HG03280 (cell line): ENCODE measurements around the gene DMTF1.

Source experiments
- ATAC-seq: cut with Tn5 transposase; IDR thresholded peaks from one replicate; pipeline ENCODE4 v1.9.1; 2021; ENCODE audit warnings: mild to moderate bottlenecking, moderate library complexity; ENCODE audit not compliant: unreplicated experiment

Gene DMTF1

DNA sequence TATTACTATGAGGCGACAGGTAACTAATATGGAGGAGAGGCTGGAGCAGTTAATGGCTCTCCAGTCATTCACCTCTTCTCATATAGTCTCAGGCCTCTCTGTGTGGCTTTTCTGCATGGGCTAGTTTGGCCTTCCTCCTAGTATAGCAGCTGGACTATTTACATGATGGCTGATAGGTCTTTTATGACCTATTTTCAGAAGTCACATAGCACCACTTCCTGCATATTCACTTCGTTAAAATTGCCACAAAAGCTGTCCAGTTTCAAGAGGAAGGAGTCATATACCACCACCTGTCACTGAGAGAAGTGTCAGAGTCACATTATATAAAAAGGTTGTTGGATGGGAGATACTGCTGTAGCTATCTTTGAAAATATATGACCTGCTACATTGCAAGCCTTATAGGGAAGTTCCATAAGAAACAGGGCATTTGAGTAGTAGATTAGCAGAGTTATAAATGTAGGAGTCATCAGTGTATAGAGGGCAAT is 8.0 kb upstream of the DMTF1 start:
- ATAC-seq, result peak; percentile 94

DNA sequence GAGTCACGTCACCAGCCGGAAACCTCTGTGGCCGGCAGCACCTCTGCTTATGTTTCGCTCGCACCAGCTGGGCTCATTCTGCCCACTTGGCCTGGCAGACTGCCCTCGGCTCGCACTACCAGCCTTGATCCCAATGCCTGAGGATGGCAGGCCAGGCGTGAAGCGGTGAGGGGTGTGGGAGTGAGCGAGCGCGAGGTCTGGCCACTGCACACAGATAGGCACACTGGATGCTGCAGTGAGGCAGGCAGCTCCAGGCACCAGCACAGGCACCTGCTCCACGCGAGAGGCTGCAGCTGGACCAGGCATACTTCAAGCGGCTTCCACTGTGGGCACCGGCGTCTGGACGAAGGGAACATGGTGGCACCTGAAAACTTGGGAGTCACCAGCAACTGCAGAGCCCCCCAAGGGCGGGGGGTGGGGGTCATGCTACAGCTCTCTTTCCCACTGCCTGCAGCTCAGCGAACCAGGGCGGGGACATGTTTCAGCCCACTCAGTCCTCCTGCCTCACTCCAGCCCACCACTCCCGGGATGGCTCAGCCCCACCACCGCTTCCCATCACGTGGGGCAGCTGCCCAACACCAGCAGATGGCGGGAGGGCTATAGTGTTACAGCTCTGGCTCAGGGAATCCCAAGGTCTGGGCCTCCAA is 5.4 kb upstream of the DMTF1 start:
- no peak for ATAC-seq

DNA sequence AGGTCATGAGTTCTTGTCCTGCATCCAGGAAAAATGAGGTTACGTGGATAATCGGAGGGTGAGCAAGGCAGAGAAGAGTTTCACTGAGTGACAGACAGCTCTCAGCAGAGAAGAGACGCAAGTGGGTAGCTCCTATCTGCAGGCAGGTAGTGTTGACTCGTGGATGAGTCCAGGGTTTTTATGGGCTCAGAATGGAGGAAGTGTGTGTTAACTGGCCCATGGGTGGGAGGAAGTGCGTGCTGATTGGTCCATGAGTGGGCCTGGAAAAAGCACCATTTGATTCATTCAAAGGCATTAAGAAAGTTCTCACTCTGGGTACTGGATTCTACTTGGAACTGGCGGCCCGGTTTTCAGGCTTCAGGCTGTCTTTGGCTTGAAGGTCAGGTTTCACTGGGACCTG is 4.8 kb upstream of the DMTF1 start:
- no peak for ATAC-seq

DNA sequence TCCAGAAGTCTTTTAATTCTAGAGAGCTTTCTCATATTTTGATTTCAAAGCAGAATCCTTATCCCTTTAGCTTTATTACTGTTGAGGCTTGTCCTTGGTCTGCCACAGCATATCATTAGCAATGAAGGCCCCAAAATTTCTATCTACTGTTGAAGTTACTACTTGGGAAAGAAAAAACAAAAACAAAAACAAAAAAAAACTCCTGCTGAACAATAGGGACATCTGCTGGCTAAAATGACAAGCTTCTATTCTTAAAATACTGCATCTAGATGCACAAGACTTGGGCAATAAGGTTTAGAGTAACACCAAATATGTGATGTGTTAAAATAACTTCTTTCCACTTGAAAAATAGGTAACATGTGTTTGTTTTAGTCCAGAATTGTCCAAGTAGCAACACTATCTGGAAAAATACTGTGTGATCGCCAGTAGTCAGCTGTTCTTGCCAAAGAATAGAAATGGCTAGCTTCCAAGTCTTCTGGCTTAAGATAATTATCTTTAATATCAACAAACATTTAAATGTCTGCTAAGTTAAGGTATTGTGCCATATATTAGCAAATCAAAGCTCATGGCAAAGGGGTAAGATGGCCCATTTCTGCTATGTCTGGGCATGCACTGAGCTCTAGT is 3.8 kb upstream of the DMTF1 start:
- ATAC-seq, result no peak

DNA sequence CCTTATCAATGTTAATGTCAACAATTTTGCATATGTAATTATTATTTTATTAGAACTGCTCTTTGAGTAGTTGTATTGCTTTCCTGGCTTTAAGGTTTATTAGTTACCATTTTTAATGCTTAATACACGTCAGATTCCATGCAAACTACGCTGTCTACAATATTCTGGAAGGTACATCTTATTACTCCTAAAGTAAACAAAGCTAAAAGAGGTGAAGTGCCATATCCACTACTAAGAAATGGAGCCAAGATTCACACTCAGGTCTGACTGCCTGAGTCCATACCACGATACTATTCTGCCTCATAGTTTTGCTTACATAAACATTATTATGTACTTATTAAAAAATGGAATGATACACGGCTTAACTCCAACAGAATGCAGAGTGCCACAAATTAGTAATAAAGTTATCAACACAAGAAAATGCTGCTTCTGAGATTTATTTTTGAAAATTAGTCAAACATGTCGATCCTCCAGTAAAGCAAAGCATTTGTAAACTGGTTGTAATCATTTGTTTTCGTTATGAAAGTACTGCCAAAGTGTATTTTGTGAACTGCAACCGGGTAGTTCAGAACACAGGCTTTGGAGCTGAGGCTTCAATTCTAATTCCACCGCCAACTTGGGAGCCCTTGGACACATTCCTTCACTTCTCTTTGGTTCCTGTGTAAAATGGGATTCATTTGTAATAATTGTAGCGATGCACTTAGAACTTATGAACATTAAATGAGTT is 1.1 kb upstream of the DMTF1 start:
- ATAC-seq, result no peak

DNA sequence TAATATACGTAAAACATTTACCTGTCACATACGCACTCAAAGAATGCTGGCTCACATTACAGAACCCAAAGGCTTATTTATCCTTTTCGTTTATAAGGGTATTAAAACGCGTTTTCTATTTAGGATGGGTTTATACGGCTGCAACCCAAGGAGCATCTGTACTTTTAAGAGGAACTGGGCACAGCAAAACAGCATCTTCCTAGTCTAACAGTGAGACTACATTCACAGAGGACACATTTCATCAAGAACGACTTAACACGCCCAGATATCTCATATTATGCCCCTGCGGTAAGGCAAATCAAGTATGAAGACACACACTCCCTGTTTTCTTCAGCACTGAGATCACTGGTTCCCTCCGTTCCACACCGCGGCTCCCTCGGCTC is 533 bp upstream of the DMTF1 start:
- peak; percentile 6 for ATAC-seq

DNA sequence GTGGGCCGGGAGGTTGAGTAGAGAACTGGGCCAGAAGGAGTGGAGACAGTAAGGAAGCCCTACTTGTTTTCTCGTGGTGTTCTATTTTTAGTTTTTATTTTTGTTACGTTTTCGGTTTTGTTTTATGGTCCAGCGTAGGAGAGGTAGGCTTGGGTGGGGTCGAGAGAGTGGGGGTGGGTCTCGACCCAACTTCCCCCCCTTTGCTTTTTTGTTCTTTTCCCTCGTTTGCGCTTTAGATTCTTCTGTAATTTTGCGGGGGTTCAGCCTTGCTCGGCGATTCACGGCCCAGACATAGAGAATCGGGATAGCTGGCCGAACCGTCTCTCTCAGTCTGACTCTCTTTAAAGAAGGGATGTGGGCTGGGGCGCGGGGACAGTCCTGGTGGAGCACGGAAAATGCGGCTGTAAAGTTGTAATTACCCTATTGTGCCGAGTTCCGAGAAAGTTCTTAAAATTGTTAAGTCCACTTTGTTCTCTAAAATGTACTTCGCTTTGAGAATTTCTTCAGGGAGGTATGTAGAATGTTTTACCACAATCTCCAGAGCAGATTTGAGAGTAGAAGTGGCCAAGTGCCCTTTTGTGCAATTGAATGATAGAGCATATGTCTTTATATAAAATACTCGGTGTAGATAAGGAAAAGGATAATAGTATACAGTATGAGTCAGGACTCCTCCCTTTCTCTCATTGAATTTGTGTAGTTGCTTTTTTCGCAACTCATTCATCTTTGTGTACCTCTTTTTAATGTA is 816 bp downstream of the DMTF1 start:
- ATAC-seq, result peak; percentile 8

DNA sequence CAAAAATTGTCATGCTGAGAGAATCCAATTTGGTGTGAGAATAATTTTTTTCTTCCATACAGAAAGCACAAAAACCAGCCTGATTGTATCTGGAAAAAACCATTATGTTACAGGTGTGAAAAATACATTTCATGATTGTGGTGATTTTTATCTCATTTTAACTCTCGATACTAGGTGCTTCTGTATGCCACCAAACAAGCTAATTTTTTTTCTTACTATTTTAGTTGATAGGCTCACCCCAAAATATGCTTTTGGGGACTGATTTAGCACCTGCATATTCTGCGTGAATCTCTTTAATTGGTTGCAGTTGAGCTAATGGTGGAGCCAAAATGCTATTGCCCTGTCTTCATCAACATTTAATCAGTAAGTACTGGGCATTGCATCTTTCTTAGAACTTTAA is 1.9 kb downstream of the DMTF1 start:
- ATAC-seq, result no peak

DNA sequence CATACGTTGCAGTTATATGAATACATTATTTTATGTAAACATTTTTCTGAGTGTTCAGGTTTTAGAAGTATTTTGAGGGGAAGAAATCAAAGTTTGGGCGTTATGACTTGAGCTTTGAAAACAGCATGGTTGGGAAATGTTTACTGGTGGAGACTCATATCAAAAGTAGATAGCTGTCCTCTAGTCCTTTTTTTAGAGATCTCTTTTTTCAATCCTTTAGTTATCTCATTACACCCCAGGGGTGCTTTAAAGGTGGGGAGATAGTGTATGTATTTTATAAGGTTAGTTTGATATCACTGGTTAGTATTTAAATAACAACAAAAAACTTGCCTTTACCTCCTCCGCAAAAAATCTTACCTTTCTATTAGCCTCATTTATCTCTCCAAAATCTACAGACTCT is 2.3 kb downstream of the DMTF1 start:
- no peak for ATAC-seq

DNA sequence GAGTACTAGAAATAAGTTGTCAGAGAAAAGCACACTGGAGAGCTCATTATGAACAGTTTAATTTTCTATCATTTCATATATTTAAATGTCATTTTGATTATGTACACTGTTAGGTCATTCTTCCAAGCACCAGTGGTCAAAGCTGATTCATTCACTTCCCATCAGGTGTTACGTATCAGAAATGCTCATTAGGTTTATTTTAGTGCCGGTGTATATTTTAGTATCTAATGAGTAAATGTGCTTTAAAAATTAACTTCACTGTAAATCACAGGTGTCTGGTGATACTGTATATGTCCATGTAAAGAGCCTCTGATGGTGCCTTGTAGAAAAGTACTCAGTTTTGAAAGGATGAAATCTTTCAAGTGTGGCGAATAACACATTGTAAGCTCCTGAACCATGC is 3.5 kb downstream of the DMTF1 start:
- ATAC-seq, result no peak

DNA sequence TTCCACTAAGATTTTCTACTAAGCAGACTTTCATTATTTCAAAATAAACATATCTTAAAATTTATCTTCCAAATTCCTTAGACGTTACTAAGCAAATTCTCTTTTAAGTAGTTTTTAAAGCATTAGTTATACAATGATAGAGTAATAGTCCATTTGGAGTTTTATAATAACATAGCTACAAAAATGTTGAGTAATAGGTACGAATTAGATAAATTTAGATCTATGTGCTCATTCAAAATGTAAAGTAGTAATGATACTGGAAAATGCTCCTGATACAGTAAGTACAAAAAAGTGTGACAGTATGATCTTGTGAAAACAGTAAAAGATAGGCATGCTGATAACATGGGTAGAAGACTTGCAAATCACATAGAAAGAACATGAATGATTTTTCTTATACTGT is 4.5 kb downstream of the DMTF1 start:
- ATAC-seq, result no peak

DNA sequence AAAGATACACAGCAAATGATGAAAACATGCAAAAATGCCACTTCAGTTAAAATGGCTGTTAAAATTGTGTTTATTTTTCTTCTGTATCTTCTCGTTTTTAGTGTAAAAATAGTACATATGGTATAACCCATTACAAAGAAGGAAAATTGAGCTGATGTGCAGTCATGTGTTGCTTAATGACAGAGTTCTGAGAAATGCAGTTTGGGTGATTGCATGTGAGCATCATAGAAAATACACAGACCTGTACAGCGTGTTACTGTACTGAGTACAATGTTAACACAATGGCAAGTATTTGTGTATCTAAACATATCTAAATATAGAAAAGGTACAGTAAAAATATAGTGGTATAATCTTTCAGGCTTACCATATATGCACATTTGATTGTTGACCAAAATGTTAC is 7.3 kb downstream of the DMTF1 start:
- ATAC-seq, result no peak

DNA sequence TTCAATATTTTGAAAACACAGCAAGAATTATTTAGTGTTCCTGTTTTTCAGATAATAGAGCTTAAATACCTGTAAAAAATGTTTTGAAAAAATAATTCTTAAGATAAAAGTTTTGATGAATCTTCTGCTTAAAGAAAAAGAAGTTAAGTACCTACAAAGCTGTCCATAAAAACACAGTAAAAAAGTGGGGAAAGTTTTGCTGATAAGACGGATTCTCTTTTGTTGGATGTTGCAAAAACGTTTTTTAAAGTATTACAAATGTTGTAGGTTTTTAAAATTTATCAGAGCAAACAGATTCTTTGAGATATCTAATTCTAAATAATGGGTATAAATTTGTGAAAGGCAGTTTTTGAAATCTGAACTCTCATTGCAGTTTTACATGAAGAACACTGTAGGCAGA is 12.2 kb downstream of the DMTF1 start:
- ATAC-seq, result no peak

DNA sequence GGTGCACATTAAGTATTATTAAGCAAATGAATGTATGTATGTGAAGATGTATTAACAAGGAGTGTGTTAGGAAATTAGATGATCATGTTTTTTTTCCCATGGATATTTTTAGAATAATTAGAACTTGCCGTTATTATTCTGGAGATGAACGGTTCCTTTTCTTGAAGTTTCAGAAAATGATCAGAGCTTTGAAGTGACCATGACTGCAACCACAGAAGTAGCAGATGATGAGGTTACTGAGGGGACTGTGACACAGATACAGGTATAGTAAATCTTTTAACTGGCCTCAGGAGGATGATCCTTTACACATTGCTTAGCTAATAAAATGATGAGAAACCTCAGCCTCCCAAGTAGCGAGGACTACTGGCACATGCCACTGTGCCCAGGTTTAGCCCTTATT is 18.6 kb downstream of the DMTF1 start:
- no peak for ATAC-seq

DNA sequence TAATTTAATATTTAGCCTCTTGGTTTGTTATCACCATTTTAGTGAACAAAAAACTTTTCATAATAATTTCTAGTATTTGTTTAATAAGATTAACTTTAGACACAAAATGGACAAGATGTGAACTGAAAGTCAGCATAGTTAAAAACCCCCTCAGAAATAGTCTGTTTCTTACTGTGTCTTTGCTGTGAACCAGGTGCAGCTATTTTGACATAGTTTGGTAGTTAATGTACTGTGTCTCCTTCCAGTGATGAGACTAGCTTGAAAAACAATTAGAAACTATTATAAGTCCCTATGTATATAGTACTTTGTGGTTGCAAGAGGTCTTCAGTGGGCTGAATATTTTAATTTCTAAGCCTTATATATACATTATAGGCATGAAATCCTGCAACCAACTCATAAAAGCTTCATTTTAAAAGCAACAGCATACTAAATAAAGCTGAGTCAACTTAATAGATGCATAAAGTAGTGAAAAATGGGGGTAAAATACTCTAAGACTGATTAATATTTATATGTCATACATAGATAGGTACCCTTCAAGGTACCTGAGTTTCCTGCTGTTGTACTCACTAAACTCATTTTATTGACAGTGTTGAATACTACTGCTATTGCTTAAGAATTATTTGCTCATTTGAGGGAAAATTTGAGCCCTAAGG is 19.2 kb downstream of the DMTF1 start:
- ATAC-seq, result no peak

DNA sequence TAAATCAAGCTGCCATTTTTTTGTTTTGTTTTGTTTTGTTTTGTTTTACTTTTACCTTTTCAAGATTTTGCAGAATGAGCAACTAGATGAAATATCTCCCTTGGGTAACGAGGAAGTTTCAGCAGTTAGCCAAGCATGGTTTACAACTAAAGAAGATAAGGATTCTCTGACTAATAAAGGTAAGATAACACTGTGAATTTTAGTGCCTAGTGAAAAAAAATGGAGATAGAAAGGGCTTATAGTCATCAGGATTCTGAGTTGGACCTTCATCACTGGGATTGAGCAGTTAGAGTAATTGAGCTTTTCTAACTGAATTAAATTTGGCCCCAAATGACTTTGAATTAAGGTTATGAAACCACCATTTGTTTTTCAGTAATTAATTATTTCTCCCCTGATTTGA is 21.2 kb downstream of the DMTF1 start:
- ATAC-seq, result no peak

DNA sequence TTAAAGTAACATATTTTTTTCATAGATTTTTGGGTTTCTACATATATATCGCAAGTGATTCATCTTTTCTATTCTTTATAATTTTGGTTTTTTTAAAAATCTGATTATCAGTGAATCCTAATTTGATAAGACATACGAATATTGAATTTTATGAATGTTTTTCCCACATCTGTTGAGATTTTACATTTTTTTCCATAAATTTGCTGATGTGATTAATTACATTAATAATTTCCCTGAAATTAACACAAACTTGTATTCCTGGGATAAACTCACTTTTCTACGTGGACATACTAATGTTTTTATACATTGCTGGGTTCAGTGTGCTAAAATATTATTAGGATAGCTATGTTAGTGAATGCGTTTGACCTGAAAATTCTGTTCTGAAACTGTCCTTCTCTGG is 26.1 kb downstream of the DMTF1 start:
- no peak for ATAC-seq

DNA sequence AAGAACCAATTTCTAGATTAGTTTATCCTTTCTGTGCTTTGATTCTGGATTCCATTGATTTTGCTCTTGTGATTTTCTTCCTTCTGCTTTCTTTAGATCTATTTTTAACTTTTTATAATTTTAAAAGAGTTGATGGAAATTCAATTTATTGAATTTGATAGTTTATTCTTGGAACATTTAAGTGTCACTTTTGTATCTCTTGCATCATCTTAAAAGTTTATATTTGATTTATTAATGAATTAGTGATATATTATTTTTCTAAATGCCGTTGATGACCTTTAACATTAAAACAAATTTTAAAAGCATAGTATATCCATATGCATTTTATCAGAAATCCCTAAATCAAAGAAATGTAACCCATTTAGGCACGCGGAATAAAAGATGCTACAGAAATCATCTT is 26.9 kb downstream of the DMTF1 start:
- no peak for ATAC-seq

DNA sequence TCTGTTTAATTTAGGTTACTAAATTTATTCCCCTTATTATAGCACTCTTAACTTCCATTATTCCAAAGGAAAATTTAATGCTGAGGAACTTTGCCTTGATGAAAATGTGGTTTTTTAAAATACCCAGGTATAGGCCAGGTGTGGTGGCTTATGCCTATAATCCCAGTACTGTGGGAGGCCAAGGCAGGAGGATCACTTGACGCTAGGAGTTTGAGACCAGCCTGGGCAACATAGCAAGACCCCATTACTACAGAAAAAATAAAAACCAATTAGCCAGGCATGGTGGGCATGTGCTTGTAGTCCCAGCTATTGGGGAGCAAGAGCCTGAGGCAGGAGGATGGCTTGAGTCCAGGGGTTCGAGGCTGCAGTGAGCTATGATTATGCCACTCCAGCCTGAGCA is 34.9 kb downstream of the DMTF1 start:
- ATAC-seq, result no peak

DNA sequence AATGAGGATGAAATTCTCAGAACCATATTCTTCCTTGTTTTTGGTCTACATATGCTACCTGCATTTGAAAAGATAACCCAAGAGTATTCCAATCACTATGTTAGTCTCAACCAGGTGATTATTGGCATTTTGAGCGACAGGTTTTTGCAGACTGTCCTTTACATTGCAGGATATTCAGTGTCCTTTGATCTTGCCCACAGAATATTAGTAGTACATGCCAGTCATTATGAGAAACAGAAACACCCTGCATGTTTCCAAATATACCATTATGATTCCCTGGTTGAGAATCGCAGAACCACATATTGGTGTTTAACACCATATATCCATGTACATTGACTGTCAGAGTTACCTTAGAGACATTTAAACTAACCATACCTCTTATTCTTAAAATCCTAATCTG is 36.7 kb downstream of the DMTF1 start:
- no peak for ATAC-seq

DNA sequence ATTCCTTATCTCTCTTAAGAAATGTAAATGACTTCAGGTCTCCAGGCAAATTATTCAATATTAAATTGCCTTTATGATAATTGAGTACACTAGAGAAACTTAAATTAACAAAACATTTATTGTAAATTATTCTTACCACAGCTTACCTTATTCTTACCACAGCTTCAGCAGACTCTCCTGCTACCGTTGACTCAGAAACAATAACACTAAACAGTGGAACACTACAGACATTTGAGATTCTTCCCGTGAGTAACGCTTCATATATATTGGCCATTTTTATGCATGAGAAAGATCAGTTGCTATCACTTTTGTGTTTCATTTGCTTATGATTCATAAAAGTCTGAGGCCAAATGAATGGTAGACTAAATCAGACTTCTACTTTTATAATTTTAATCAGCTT is 38.5 kb downstream of the DMTF1 start:
- ATAC-seq, result no peak
